Astrocyte of the cerebellum (primary cell): Measurements from ENCODE around the gene PLXDC2.
A peak's percentile ranks its signal among the peaks of the same experiment; 100 is the strongest.

Experiments used
- DNase-seq: peaks from one replicate; pipeline ENCODE4 v3.0.0-alpha.2; 2011; ENCODE audit warnings: low read depth
- H3K4me3 ChIP-seq: 2 replicates; pipeline ENCODE4 v1.5.1; 2011; ENCODE audit warnings: mild to moderate bottlenecking, low read depth, low read length, moderate library complexity
- CTCF ChIP-seq: IDR thresholded peaks from 2 replicates; pipeline ENCODE4 v1.5.1; 2012; ENCODE audit warnings: low read length, low read depth, moderate library complexity, mild to moderate bottlenecking; ENCODE audit errors: missing control alignments
- in situ Hi-C: cut with HindIII; loops from 2 replicates; pipeline ENCODE4 v1.10.0; 2017; ENCODE audit warnings: low sequenced_read_pairs

Gene PLXDC2

DNA sequence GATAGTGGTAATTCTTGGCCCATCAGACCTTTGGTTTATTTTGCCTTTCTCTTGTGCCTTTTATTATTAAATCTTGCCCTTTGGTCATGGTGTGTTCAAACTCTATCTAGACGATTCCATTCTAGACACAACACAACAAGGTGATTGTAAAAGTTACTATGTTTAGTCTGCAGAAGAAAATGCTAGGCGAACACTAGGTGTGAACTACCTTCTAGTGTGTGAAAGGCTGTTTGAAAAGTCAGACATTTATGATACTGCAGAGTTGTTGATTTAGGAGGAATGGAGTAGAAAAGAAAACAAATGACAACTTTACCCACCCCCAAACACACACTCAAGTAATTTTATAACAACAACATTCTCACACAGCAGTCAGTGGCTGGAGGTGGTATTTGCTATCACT, 103.4 kb downstream of the PLXDC2 start:
- TF ChIP-seq CTCF: no peak
- H3K4me3 ChIP-seq: no peak overlapping the region
- in situ Hi-C loops: no loop called here
- DNase-seq: no peak

- H3K4me3 ChIP-seq: no peak overlapping the region
- no peak for TF ChIP-seq CTCF
- no peak for DNase-seq
- in situ Hi-C loops: no loop called here
Measured at GRCh38 chr10:19920075-19920726, 104.0 kb downstream of the PLXDC2 start.

DNA sequence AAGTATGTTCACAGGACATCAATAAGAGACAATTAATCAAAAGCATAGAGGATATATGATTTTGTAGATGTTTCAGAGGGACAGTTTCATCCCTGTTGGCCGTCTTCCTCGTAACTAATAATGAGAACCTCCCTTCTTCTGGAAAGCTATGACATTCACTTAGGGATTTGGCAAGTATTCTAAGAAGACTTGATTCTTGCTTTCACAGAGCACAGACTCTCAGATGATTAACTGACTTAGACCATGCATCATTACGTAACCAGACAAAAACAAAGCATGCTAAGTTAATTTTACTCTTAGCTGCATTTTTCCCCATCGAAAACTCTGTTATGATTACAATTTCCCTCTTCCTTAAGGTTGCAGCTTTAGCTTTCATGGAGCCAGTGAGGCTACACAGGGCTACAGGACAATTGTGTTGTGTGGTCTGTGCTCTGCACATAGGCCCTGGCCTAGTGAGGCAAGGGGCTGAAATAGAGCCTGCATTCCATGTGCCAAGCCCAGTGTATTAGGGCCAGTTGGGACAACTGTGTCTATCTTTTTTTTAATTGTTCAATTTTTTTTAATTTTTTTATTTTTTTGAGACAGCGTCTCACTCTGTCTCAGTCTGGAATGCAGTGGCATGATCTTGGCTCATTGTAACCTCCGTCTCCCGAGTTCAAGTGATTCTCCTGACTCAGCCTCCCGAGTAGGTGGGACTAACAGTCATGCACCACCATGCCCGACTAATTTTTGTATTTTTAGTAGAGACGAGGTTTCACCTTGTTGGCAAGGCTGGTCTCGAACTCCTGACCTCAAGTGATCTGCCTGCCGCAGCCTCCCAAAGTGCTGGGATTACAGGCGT, 105.3 kb downstream of the PLXDC2 start:
- DNase-seq: no peak
- H3K4me3 ChIP-seq: no peak overlapping the region
- no peak for TF ChIP-seq CTCF
- in situ Hi-C loops: no loop called here

DNA sequence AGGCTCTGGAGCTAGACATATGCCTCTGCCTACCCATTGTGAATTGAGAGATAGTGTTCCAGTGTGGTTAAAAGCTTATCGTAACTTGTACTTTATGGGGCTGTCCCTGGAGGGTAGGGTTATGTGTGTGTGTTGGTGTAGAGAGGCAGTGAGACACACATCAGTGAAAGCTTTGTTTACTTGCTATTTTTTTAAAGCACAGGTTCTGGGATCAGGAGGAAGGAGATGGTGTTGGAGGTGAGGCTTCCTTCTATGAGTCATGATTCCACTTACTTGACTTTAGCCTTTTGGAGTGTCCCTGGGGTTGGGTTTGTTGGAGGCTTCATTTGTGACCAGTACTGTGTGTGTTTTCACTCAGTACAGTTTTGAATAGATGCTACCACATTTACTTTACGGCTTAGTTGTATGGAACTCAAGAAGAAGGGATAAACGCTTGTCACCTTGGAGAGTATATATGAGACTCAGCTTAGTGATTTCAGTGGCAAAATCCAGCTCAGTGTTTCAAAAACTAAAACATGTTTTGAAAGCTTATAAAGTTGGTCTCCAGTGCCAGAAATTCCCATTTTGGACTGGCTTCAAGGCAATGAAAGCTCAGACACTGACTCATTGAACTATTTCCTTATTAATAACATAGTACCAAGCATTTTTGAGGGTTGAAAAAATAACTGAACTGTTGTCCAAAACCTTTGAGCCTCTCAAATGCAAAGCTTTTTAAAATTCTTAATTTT, 106.2 kb downstream of the PLXDC2 start:
- no peak for TF ChIP-seq CTCF
- no peak overlapping the region for H3K4me3 ChIP-seq
- in situ Hi-C loops: no loop called here
- DNase-seq: peak; percentile 93

DNA sequence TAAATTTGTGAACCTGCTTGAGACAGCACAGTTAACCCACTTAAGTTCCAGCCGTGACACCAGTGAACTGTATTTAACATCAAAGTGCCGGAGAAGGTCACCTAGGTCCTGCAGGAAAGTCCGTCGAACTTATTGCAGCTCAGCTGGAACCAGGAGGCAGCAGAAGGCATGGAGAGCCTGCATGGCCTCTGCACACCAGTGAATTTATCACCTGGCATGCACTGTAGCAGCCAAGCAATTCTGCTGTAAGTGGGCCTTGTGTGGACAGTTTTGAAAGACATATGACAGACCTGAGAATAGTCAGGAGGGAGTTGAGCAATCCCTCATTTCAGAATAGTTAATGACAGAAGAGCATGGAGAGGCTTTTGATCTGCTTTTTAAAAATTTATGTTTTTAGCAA, 108.8 kb downstream of the PLXDC2 start:
- no peak for TF ChIP-seq CTCF
- no peak for DNase-seq
- H3K4me3 ChIP-seq: no peak overlapping the region
- in situ Hi-C loops: no loop called here

GRCh38 chr10:19928936-19929335, 112.7 kb downstream of the PLXDC2 start:
- no peak for DNase-seq
- in situ Hi-C loops: no loop called here
- no peak overlapping the region for H3K4me3 ChIP-seq
- no peak for TF ChIP-seq CTCF
